NCI-H1417 treated with DMSO at 0.1 percent for 48 hours (cell line): Measurements from ENCODE around the gene CTDSPL.
"Not testable (repeated sequence)": the region's sequence is repeated elsewhere in the genome, so short reads cannot be mapped to it uniquely, and the experiment has no call there.

Source experiments
- DNase-seq: peaks from one replicate; lab custom pipeline; 2025; lab: John Stamatoyannopoulos, UW

The CTDSPL gene

DNA sequence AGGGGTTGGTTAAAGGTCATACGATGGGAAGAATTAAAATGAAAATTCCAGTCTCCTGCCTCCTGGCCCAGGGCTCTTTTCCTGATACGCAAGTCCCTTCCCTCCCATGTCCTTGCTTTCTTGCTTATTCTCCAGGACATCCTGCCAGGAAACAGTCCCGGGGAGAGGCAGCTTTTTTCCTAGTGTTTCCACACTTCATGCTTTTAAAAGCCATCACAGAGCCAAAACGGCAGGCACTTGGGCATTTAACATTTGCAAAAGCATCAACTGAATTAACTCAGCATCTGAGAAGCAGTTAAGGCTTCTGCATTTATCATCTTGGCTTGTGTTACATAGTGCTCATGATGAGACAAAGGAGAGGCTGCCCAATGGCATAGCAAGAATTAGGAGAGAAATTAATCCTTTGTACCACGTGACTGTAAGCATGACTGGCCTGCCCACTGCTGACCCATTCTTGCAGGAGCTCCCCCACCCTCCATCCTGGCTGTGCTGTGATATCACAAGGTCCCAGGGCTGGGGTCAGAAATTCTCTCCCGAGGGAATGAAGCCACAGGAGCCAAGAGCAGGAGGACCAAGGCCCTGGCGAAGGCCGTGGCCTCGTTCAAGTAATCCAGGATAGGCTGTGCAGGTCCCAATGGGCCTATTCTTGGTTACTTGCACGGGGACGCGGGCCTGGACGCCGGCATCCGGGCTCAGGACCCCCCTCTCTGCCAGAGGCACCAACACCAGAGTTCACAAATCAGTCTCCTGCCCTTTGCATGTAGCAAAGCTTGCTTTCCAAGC lies 107.3 kb downstream of the CTDSPL start:
- DNase-seq: no peak

DNA sequence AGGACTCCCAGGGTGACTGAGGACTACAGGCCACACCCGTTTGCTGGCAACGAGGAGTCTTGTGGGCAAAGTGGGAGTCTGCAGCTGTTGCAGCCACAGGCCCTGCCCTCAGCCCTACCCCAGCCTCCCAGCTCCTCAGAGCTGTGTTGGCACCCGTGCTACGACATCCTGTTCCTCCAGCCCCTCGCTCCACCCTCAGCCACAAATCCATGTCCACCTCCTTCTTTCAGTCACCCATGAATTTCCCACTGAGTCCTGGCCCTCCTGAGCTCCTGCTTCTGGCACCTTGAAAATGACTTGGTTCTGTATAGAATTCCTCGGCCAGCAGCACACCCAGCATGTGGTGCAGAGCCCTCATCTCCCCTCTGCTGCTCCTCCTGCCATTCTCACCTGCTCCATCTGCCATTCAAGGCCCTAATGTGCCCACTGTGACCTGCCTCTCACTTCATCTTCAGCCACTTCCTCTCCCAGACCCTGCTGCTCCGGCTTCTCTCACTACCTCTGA lies 108.0 kb downstream of the CTDSPL start:
- no peak for DNase-seq

DNA sequence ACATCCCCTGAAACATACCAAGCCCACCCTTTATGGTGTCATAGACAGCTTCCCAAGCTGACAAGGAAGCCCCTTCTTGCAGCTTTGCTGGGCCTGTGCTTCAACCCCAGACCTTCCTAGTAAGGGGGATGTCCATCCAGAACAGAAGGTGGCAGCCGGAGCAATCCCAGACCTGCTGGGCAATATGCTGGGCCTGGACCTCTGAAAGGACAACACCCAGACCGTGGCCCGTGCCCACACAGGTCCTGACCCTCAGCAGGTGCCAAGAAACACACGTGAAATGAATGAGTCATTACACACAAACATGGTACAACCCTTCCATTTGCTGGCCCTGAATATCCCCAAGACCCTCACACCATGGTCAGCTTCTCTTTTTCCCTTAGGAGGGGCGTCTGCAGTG lies 109.1 kb downstream of the CTDSPL start:
- DNase-seq: no peak

DNA sequence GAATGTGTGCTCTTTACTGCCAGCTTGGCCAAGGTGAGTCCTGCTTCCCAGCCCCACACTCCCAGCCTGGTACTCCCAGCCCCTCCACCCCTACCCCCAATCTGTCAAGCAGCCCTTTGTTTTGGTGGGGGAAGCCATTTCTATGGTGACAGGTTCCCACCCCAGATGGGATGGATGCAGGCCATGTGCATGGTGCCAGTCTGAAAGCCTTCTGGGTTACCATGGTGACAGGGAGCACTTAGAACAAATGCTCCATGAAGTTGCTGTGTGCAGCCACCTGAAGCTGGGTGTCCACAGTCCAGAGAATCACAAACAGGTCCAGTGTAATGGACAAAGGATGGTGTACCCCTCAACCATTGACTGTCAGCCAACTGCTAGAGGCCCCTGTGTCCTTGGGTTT lies 109.8 kb downstream of the CTDSPL start:
- DNase-seq: no peak

DNA sequence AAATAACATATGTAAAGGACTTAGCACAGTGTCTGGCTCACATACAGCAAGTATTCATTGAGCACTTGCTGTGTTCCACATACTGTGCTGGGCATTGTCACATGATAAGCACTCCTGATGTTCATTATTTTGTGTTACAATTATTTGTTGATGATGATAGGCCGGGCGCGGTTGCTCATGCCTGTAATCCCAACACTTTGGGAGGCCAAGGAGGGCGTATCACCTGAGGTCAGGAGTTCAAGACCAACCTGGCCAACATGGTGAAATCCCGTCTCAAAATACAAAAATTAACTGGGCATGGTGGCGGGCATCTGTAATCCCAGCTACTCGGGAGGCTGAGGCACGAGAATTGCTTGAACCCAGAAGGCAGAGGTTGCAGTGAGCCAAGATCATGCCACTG lies 110.4 kb downstream of the CTDSPL start:
- not testable (repeated sequence) for DNase-seq

DNA sequence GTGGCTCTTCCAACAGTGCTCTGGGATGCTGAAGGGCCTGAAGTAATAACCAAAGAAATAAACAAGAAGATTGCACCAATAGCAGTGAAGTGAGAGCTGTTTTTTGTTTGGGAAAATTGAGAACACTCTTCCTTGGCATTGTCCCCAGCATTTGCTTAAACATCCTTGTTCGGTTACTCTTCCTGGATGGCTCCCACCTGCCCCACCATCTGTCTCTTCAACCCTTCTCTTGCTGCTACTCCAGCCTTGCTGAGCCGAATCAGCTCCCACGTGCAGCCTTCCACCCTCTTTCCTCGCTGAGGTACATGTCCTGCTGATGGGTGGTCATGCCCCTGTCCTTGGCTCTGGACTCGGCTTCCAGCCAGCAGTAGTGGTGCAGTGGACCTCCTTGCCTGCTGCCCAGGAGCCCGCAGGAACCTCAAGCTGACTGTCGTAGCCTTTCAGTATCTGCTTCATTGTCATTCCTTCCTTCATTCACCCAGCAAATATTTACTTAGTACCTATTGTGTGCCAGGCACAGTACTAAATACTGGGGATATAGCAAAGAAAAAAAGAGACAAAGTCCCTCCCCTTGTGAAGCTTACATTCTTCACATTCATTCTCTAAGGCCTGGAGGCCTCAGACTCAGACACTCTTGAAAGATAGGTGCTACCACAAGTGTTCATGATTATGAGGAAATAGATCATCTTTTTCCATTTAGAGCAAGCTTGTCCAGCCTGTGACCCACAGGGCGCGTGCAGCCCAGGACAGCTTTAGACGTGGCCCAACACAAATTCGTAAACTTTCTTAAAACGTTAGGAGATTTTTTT lies 111.8 kb downstream of the CTDSPL start:
- DNase-seq: no peak

DNA sequence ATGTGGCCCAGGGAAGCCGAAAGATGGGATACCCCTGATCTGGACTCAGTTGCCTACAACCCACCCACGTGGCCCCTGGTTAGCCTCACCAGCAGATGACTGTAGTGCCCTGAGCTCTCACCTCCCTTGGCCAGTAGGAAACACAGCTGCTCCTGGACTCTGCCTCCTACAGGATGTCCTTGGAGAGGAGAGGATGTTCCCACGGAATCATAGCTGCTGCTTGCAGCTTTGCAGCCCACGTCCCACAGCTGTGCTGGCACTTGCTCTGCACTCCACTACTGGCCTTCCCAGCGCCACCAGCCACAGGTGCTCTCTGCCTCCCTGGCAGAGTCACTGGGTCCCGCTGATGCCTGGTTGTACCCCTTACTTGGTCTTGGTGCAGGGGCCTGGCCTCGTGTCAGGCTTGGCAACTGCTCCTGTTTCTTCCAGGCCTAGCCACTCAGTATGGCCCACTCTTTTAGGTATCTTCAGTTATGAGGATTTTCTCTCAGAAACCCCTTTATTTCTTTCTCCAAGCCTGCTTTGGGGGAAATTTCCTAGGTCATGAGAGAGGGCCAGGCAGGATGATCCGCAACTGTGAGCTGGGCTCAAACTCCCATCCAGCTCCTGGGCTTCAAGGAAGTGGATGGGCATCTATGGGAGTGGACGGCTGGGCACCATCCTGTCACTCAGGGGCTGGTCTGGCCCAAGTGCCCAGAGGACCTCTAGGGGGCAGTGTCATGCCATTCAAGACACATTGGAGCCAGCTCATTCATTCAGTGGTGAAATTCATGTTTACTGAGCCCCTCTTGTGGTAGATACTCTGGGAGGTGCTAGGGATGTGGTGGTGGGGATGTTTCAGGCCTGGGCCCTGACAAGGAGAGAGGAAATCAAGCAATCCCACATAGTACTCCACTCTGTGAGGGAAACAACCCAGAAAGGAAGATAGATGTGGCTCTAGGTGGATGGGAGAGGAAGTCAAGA lies 112.7 kb downstream of the CTDSPL start:
- no peak for DNase-seq

DNA sequence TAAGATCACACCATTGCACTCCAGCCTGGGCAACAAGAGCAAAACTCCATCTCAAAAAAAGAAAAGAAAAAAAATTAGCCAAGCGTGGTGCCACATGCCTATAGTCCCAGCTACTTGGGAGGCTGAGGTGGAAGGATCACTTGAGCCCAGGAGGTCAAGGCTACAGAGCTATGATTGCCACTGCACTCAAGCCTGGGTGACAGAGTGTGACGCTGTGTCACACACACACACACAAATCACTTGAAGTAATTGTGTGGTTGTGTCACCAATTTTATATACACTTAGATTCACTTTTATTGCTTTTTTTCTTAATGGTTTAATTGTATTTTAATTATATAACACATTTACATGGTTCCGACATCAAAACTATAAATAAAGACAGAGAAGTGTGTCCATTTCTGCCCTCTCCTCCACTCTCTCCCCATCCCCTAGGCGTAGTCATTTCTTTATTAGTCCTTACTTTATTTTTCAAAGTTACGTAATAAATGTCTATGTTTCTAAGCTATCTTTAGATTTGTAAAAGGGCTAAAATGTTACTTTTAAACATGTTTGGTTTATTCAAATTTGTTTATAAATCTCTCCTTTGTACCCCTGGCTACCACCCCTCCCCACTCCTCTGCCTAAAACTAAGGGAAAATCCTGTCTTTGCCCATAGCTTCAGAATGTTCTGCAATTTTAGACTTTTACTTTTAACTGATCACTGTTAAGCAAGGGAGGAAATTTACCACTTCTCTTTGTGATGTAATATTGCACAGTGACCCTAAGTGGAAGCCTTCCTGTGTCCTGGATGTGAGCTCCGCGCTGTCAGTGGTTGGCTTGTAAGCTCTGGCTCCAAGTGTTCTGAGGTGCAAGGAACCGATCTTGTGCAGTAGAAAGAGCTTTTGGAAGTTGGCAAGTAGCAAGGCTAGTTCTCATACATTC lies 118.1 kb downstream of the CTDSPL start:
- no peak for DNase-seq

DNA sequence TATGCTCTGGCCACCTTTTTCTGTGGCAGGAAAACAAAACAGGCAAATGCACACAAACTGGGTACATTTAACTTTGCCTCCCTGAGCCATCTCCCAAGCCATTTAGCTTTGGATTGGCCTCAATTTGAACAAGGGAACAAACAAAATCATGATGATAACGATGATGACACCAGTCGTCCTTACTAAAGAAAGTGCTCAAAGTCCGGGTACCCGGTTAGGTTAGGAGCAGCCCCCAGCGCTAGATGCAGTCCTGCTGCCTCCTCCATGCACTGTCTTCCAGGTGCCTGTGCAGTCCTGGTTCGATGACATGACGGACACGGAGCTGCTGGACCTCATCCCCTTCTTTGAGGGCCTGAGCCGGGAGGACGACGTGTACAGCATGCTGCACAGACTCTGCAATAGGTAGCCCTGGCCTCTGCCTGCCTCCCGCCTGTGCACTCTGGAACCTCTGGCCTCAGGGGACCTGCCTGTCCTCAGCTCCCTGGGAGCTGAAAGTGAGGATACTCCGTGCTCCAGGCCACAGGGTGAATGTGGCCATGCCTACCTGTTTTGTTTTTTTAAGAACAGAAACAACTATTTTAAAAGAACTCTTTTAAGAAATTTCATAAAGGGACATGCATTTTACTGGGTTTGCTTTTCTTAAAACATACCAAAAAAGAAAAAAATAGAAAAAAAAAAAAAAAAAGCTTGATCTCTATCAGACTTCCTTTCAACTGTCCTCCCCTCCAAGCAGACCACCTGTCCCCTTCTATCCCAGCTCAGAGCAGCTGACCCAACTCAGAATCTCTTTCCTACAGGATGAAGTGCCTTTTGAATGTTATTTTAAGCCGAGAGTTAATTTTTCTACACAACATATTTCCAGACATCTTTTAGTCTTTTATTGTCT lies 119.0 kb downstream of the CTDSPL start:
- DNase-seq: no peak

DNA sequence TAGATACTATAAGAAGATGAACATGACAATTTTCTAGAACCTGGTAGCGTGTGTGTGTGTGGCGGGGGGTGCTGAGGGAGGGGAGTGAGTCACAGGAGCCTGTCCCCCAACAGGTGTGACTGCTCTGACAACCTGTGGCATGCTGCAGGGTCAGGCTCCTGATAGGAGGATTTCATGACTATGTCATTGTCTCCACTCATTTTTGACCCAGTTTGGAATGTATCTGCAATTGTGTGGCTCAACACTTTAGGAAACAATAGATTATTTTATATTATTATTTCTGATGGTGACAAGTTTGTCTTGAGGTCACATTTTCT lies 119.6 kb downstream of the CTDSPL start:
- DNase-seq: no peak

DNA sequence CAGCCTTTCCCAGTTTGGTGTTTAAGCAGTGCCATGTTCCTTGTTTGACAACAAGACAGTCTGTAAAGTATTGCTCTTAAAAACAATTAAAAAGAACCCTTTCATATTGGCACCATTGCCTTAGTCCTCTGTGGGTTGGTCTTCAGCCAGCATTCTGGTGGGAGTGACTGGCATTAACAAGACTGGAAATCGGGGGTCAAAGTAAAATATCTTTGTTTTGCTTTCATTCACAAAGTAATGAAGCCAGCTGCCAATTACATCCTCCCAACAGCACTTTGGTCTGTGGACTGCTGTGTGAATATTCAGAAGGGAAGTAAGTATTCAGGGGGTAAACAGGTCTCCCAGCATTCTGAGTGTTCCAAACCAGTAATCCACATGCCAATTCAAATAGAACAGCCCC lies 120.7 kb downstream of the CTDSPL start:
- no peak for DNase-seq

DNA sequence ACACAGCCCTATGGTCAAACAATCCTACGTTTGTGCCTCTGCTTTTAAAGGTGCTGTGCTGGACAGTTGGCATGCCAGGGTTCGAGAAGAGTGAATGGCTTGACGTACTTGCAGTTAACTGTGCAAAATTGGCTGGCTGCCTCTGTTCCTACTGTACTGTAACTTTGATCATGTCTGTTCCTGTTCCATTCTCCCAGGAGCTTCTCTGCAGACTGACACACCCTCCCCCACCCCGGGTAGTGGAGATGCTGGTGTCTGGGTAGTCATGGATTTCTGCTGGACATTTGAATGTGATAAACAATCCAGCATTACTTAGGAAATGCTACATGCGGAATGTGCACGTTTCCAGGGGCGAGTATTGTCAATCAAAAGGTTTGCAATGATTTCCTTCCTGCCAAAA lies 122.4 kb downstream of the CTDSPL start:
- DNase-seq: no peak

DNA sequence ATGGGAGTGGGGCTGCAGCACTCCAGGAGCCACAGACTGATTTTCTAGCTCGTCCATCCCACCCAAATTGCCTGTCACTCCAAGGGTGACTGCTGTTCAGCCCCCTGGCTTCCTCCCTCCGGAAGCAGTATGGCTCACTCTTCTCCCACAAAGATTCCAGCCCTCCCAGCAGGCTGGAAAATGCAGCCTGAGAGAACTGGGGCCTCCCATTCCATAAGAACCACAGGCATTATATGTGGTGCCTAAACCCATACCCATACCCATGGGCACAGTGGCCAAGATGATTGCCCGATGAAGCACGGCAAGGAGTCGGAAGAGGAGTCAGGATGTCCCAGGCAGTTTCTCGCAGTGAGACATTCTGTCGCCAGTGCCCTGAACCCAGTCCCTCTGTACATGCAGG lies 122.9 kb downstream of the CTDSPL start:
- no peak for DNase-seq

DNA sequence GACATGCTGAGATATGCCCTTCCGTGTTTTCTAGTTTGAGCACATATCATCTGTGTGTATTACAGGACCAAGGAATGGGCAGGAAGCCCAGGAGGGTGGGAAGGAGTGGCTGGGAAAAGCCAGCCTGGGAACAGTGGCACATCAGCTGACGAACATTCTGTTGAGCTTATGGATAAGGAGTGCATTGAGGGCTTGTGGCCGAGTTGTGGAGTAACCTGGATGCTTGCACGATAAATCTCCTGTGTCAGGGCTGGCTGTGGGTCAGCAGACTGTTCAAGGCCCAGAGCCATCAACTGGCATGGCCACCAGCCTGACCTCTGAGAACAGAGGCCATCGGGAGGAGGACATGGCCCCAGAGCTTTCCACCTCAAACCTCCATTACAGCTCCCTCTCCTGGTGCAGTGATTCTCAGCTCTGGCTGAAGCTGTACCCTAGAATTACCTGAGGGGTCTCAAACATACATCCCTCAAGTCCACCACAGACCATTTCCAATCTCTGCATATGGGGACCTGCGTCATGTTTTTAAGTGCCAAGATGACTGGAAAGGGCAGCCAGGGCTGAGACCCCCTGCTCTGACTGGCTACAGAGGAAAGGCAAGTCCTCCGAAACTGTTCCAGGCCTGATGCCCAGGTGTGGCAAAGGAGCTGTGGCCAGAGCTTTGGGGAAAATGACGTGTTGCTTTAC lies 124.1 kb downstream of the CTDSPL start:
- no peak for DNase-seq

DNA sequence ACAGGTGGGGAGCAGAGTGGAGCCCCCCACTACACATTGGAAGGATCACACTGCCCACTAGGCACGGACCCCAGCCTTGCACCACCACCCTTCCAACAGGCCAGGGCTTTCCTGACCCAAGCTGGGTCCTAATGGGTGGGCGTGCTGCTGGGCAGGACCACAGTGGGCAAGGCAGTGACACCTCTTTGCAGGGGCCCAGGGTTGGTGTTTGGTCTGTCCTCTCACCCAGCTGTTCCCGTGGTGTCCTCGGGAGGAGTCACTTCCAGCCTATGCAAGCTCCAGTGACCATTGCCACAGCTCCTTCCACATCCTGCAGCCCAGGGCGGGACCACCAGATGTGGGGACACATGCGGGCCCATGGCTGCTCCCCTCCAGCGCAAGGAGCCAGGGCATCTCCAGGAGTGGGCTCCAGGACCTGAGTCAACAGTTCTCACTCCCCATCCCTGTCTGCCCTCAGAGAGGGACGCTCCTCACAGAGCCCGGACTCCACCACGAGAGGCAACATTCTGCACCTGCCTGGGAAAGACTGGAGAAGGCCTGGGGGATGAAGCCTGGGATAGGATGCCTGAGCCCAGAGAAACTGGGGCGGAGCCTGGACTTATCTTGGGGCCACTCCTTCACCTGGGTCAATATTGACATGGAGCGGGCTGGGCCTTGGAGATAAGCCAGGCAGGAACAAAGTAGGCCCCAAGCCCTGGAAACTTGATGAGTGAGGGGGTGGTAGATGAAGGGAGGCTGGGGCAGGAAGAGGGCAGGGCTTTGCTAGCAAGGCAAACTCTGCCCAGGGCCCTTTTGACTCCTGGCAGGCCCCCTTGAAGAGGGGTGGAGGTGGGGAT lies 125.0 kb downstream of the CTDSPL start:
- no peak for DNase-seq

DNA sequence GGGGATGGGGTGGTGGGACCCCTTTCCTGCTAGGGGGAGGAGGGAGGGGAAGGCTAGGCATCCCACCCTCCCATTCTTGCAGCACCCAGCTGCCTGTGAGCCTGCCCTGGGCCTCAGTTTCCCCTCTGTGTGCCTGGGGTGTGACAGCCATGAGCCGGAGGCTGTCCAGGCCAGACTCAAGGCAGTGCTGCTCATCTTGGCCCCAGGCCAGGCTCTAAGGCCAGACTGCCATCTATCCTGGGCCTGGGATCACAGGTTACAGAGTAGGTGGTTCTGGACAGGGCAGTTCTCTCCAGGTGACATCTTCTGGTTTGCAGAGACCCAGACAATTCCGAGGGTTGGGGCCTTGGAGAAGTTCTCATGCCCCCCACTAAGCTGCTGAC lies 125.6 kb downstream of the CTDSPL start:
- DNase-seq: no peak

DNA sequence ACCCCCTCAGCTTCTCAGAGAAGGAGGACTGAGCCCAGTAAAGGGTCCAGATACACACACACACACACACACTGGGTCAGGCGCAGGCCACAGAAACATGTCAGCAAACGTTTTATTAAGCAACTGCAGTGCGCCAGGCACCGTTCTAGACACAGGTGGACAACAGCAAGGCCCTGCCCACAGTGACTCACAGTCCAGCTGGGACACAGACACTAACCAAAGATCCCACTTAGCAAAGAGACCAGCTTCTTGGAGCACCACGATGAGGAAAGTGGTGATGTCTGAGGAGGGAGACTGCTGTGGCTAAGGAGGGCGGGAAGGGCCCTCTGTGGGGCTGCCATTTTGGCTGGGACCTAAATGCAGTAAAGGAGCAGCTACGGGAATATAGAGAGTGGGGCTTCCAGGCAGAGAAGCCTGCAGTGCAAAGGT lies 126.1 kb downstream of the CTDSPL start:
- DNase-seq: no peak

DNA sequence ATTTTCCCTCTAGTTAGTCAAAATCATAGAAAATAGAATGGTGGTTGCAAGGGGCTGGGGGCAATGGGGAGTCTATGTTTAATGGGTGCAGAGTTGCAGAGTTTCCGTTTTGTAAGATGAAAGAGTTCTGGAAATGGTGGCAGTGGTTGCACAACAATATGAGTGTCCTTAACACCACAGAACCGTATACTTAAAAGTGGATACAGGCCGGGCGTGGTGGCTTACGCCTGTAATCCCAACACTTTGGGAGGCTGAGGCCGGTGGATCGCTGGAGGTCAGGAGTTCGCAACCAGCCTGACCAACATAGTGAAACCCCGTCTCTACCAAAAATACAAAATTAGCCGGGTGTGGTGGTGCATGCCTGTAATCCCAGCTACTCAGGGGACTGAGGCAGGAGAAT lies 126.7 kb downstream of the CTDSPL start:
- not testable (repeated sequence) for DNase-seq
